HepG2 (cell line): ENCODE measurements around the gene TIMM10. TPM values are rescaled to one million over a fixed set of nuclear protein-coding genes. Genes with fewer than 3 reads are reported as not detected.
A peak's percentile ranks its signal among the peaks of the same experiment; 100 is the strongest.

Source experiments
- BHLHE40 ChIP-seq: IDR thresholded peaks from 2 replicates; pipeline ENCODE4 v1.6.1; 2011; ENCODE audit warnings: low read length, improper control_type of control experiment
- BORCS8-MEF2B ChIP-seq: sonication (generic); formaldehyde crosslinking; IDR thresholded peaks from 2 replicates; pipeline ENCODE4 v1.8.0; 2022; ENCODE audit warnings: mild to moderate bottlenecking, missing genetic modification reagents
- FOXA3 ChIP-seq: IDR thresholded peaks from 2 replicates; pipeline ENCODE4 v1.6.1; 2016; ENCODE audit warnings: missing genetic modification reagents, missing compliant biosample characterization
- HIVEP1 ChIP-seq: sonication (generic); formaldehyde crosslinking; IDR thresholded peaks from 2 replicates; pipeline ENCODE4 v1.4.0; 2020; ENCODE audit warnings: mild to moderate bottlenecking, missing genetic modification reagents
- KAT8 ChIP-seq: IDR thresholded peaks from 2 replicates; pipeline ENCODE4 v1.6.1; 2016; ENCODE audit warnings: missing genetic modification reagents, missing compliant biosample characterization
- KDM1A ChIP-seq: IDR thresholded peaks from 2 replicates; pipeline ENCODE4 v1.6.1; 2016; ENCODE audit warnings: missing compliant biosample characterization
- MAFK ChIP-seq, 2 experiments: IDR thresholded peaks in 1 of 2; conservative IDR thresholded peaks in 1 of 2; 2 replicates each; pipeline ENCODE4 v1.6.1; 2011; ENCODE audit warnings: improper control_type of control experiment in 2 of 2, low read length in 2 of 2
- RXRB ChIP-seq: IDR thresholded peaks from 2 replicates; pipeline ENCODE4 v1.6.1; 2016; ENCODE audit warnings: borderline replicate concordance, missing genetic modification reagents, missing compliant biosample characterization
- SAFB2 ChIP-seq: sonication (generic); formaldehyde crosslinking; IDR thresholded peaks from 2 replicates; pipeline ENCODE4 v1.5.1; 2020; ENCODE audit warnings: missing genetic modification reagents, low read depth, mild to moderate bottlenecking, borderline replicate concordance
- SMYD3 ChIP-seq: sonication (generic); formaldehyde crosslinking; IDR thresholded peaks from 2 replicates; pipeline ENCODE4 v1.8.1; 2023; ENCODE audit warnings: mild to moderate bottlenecking, missing genetic modification reagents
- XRCC5 ChIP-seq: fragments of 200-400 bp; formaldehyde crosslinking; optimal IDR thresholded peaks from 2 replicates; pipeline ENCODE3; 2017; ENCODE audit warnings: mild to moderate bottlenecking, low read length
- YEATS2 ChIP-seq: sonication (generic); formaldehyde crosslinking; IDR thresholded peaks from 2 replicates; pipeline ENCODE4 v1.4.0; 2020; ENCODE audit warnings: missing genetic modification reagents, borderline replicate concordance
- ZFYVE20 ChIP-seq: sonication (generic); formaldehyde crosslinking; IDR thresholded peaks from 2 replicates; pipeline ENCODE4 v1.8.0; 2023; ENCODE audit warnings: low read depth, mild to moderate bottlenecking, moderate library complexity, missing genetic modification reagents, borderline replicate concordance
- ZNF121 ChIP-seq: sonication (generic); formaldehyde crosslinking; IDR thresholded peaks from 2 replicates; pipeline ENCODE4 v1.5.0; 2020; ENCODE audit warnings: mild to moderate bottlenecking, missing genetic modification reagents
- ZNF282 ChIP-seq: fragments of 450-650 bp; IDR thresholded peaks from 2 replicates; pipeline ENCODE4 v1.6.1; 2018; ENCODE audit not compliant: partially characterized antibody
- ZNF296 ChIP-seq: sonication (generic); formaldehyde crosslinking; conservative IDR thresholded peaks from 2 replicates; pipeline ENCODE4 v1.5.0; 2020; ENCODE audit warnings: mild to moderate bottlenecking, missing genetic modification reagents
- ZNF432 ChIP-seq: sonication (generic); formaldehyde crosslinking; IDR thresholded peaks from 2 replicates; pipeline ENCODE4 v1.5.0; 2020; ENCODE audit warnings: missing genetic modification reagents, mild to moderate bottlenecking, borderline replicate concordance
- ZNF547 ChIP-seq: sonication (generic); formaldehyde crosslinking; IDR thresholded peaks from 2 replicates; pipeline ENCODE4 v1.5.1; 2020; ENCODE audit warnings: mild to moderate bottlenecking, missing genetic modification reagents
- polyA plus RNA-seq, 8 experiments: library from polyadenylated mRNA; depleted of rRNA in 3 of 8; stranded (reverse) in 7 of 8; unstranded in 1 of 8; fragments of >200 nt; fragmentation: Illumina TruSeq in 4 of 8; extraction: Trizol in 4 of 8; gene quantifications; 2 replicates each; pipeline versions ENCODE4 v1.2.1 to v1.2.3, GENCODE V29; 2011 to 2016; ENCODE audit warnings: low read depth in 4 of 8, missing spikeins in 1 of 8, mixed read lengths in 1 of 8; ENCODE audit not compliant: insufficient read depth in 1 of 8
- total RNA-seq, 5 experiments: library from RNA; depleted of rRNA; stranded (reverse); fragments of >200 nt; fragmentation: Illumina TruSeq; extraction: Trizol; gene quantifications; 2 replicates each; pipeline ENCODE4 v1.2.3, GENCODE V29; 2016; ENCODE audit warnings: low read depth in 1 of 5
- TF ChIP-seq, protein P1 (sequence below): sonication (generic); formaldehyde crosslinking; IDR thresholded peaks from 2 replicates; pipeline ENCODE4 v1.4.0; 2020; ENCODE audit warnings: mild to moderate bottlenecking, missing genetic modification reagents
- TF ChIP-seq, protein P2 (sequence below): sonication (generic); formaldehyde crosslinking; IDR thresholded peaks from 2 replicates; pipeline ENCODE4 v1.8.1; 2023; ENCODE audit warnings: mild to moderate bottlenecking, missing genetic modification reagents
- TF ChIP-seq, protein P3 (sequence below): IDR thresholded peaks from 2 replicates; pipeline ENCODE4 v1.6.1; 2016; ENCODE audit warnings: missing biosample characterization, missing genetic modification reagents, low read depth
- TF ChIP-seq, protein P4 (sequence below): IDR thresholded peaks from 2 replicates; pipeline ENCODE4 v1.4.0; 2020; ENCODE audit warnings: mild to moderate bottlenecking, missing genetic modification reagents
- TF ChIP-seq, protein P5 (sequence below), 2 experiments: fragments of 450-650 bp in 1 of 2; sonication (generic) in 1 of 2; formaldehyde crosslinking; IDR thresholded peaks; 2 replicates each; pipeline versions ENCODE4 v1.5.0 to v1.8.0; 2020 to 2022; ENCODE audit warnings: mild to moderate bottlenecking in 1 of 2, missing genetic modification reagents in 1 of 2
- TF ChIP-seq, protein P6 (sequence below): sonication (generic); formaldehyde crosslinking; IDR thresholded peaks from 2 replicates; pipeline ENCODE4 v1.4.0; 2020; ENCODE audit warnings: low read depth, mild to moderate bottlenecking, missing genetic modification reagents

TIMM10 gene
- total and polyA plus RNA-seq, 2 of the 13 experiments (the other 11 are each of a cell fraction or from before 2014, with no cell fraction given) = 67.8 to 82.2 TPM

DNA sequence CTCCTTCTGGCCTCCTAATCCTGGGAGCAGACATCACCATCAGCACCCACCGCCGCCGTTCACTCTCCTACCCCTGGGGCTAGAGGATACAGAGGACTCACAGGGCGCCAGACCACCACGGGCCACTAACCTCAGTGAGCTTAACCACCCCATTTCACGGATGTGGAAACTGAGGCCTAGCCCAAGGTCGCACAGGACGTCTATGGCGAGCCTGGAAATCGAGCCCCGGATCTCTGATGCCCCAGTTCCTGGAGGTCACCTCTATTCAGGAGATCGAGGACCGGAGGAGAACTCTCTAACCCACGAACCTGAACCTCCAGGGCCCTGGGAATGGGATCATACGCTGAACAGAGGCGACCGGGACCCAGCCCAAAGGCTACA, 349 bp downstream of the TIMM10 start (continued):
- TF ChIP-seq ZFYVE20 (CRISPR knock-in tag) (no peak), RXRB (no peak), ZNF296 (no peak), FOXA3 (no peak), ZNF547 (CRISPR knock-in tag) (no peak), HIVEP1 (CRISPR knock-in tag) (no peak), BORCS8-MEF2B (CRISPR knock-in tag) (no peak), MAFK (conservative IDR thresholded peaks at IDR 0.05 in 1 of 2, IDR thresholded peaks at IDR 0.05 in 1 of 2; ENCODE audit: low read length in 2 of 2) (no peak), ZNF282 (no peak), BHLHE40 (no peak), KDM1A (CRISPR knock-in tag) (peak; percentile 92), XRCC5 (no peak), ZNF432 (CRISPR knock-in tag) (no peak), SAFB2 (CRISPR knock-in tag) (0 out of 2 replicates have a peak, but pooled peaks have one; percentile 35), SMYD3 (CRISPR knock-in tag) (no peak), ZNF121 (no peak), KAT8 (CRISPR knock-in tag) (no peak), YEATS2 (CRISPR knock-in tag) (no peak)
- TF ChIP-seq, protein P1, sequence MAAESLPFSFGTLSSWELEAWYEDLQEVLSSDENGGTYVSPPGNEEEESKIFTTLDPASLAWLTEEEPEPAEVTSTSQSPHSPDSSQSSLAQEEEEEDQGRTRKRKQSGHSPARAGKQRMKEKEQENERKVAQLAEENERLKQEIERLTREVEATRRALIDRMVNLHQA (CRISPR knock-in tag) = no peak
- TF ChIP-seq, protein P2, sequence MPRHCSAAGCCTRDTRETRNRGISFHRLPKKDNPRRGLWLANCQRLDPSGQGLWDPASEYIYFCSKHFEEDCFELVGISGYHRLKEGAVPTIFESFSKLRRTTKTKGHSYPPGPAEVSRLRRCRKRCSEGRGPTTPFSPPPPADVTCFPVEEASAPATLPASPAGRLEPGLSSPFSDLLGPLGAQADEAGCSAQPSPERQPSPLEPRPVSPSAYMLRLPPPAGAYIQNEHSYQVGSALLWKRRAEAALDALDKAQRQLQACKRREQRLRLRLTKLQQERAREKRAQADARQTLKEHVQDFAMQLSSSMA = no peak
- TF ChIP-seq, protein P3, sequence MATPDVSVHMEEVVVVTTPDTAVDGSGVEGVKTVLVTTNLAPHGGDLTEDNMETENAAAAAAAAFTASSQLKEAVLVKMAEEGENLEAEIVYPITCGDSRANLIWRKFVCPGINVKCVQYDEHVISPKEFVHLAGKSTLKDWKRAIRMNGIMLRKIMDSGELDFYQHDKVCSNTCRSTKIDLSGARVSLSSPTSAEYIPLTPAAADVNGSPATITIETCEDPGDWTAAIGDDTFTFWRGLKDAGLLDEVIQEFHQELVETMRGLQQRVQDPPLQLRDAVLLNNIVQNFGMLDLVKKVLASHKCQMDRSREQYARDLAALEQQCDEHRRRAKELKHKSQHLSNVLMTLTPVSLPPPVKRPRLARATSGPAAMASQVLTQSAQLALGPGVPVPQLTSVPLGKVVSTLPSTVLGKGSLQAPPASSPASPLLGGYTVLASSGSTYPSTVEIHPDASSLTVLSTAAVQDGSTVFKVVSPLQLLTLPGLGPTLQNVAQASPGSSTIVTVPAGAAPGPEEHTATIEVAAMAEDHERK = no peak
- TF ChIP-seq, protein P4, sequence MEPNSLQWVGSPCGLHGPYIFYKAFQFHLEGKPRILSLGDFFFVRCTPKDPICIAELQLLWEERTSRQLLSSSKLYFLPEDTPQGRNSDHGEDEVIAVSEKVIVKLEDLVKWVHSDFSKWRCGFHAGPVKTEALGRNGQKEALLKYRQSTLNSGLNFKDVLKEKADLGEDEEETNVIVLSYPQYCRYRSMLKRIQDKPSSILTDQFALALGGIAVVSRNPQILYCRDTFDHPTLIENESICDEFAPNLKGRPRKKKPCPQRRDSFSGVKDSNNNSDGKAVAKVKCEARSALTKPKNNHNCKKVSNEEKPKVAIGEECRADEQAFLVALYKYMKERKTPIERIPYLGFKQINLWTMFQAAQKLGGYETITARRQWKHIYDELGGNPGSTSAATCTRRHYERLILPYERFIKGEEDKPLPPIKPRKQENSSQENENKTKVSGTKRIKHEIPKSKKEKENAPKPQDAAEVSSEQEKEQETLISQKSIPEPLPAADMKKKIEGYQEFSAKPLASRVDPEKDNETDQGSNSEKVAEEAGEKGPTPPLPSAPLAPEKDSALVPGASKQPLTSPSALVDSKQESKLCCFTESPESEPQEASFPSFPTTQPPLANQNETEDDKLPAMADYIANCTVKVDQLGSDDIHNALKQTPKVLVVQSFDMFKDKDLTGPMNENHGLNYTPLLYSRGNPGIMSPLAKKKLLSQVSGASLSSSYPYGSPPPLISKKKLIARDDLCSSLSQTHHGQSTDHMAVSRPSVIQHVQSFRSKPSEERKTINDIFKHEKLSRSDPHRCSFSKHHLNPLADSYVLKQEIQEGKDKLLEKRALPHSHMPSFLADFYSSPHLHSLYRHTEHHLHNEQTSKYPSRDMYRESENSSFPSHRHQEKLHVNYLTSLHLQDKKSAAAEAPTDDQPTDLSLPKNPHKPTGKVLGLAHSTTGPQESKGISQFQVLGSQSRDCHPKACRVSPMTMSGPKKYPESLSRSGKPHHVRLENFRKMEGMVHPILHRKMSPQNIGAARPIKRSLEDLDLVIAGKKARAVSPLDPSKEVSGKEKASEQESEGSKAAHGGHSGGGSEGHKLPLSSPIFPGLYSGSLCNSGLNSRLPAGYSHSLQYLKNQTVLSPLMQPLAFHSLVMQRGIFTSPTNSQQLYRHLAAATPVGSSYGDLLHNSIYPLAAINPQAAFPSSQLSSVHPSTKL (CRISPR knock-in tag) = no peak
- TF ChIP-seq, protein P5, sequence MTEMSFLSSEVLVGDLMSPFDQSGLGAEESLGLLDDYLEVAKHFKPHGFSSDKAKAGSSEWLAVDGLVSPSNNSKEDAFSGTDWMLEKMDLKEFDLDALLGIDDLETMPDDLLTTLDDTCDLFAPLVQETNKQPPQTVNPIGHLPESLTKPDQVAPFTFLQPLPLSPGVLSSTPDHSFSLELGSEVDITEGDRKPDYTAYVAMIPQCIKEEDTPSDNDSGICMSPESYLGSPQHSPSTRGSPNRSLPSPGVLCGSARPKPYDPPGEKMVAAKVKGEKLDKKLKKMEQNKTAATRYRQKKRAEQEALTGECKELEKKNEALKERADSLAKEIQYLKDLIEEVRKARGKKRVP (CRISPR knock-in tag; IDR thresholded peaks at IDR 0.05) = no peak
- TF ChIP-seq, protein P6, sequence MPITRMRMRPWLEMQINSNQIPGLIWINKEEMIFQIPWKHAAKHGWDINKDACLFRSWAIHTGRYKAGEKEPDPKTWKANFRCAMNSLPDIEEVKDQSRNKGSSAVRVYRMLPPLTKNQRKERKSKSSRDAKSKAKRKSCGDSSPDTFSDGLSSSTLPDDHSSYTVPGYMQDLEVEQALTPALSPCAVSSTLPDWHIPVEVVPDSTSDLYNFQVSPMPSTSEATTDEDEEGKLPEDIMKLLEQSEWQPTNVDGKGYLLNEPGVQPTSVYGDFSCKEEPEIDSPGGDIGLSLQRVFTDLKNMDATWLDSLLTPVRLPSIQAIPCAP (CRISPR knock-in tag) = no peak
